Ovary (tissue), 3 donors: ENCODE results near the gene SNORC.

Experiments used
- CTCF ChIP-seq, 3 donors: fragments of 450-650 bp in 2 of 3; fragments of 200-600 bp in 1 of 3; IDR thresholded peaks; one replicate each; pipeline versions ENCODE4 v1.5.1 to v1.8.0; 2016 to 2022; ENCODE audit warnings: antibody characterized with exemption in 3 of 3, mild to moderate bottlenecking in 1 of 3
- EP300 ChIP-seq: sonication (generic); formaldehyde crosslinking; IDR thresholded peaks from one replicate; pipeline ENCODE4 v1.6.1; 2017; ENCODE audit warnings: antibody characterized with exemption
- POLR2A ChIP-seq: fragments of 450-650 bp; IDR thresholded peaks from one replicate; pipeline ENCODE4 v1.6.1; 2017; ENCODE audit warnings: antibody characterized with exemption, mild to moderate bottlenecking, moderate library complexity
- donor health status: DM: no; HTN: no; CAD: no.

- TF ChIP-seq CTCF (IDR thresholded peaks at IDR 0.05) (no peak), POLR2A (no peak), EP300 (no peak)
Measured at GRCh38 chr2:232925153-232925820, 55.2 kb downstream of the SNORC start.
